ENCODE data around the gene SYNPO.

SYNPO gene

GRCh38 chr5:150675069-150675468 lies 34.6 kb downstream of the SYNPO start:
- no peak overlapping the region for H3K9ac ChIP-seq (ENCODE audit: low read length)
- no peaks in the 10 kb centered on the region for H3K27me3 ChIP-seq (ENCODE audit: control insufficient read depth, insufficient read depth, low read length)
- H3K36me3 ChIP-seq (ENCODE audit: control insufficient read depth, insufficient read depth, low read length) = 0 out of 2 replicates have a peak, but pooled peaks cover 9% of the 10 kb centered on the region

GRCh38 chr5:150676578-150676977 lies 36.1 kb downstream of the SYNPO start:
- H3K4me3 ChIP-seq (ENCODE audit: low read depth, low read length) = no peak overlapping the region
- H3K36me3 ChIP-seq (ENCODE audit: control insufficient read depth, insufficient read depth, low read length) = 0 out of 2 replicates have a peak, but pooled peaks cover 9% of the 10 kb centered on the region
- H3K9me3 ChIP-seq (ENCODE audit: control insufficient read depth, insufficient read depth, low read depth, low read length) = no peaks in the 10 kb centered on the region
- H3K9ac ChIP-seq (ENCODE audit: low read length) = no peak overlapping the region
- H3K4me1 ChIP-seq (ENCODE audit: control insufficient read depth, insufficient read depth, low read length) = peaks cover 16% of the 10 kb centered on the region
- H3K27me3 ChIP-seq (ENCODE audit: control insufficient read depth, insufficient read depth, low read length) = no peaks in the 10 kb centered on the region
- no peak overlapping the region for H3K27ac ChIP-seq (ENCODE audit: low read depth, low read length)

More at GRCh38 chr5:150675069-150675468, 34.6 kb downstream of the SYNPO start:
- no peak overlapping the region for H3K4me3 ChIP-seq (ENCODE audit: low read depth, low read length)
- H3K4me1 ChIP-seq (ENCODE audit: control insufficient read depth, insufficient read depth, low read length) = peaks cover 29% of the 10 kb centered on the region
- H3K27ac ChIP-seq (ENCODE audit: low read depth, low read length) = no peak overlapping the region
- H3K9me3 ChIP-seq (ENCODE audit: control insufficient read depth, insufficient read depth, low read depth, low read length) = no peaks in the 10 kb centered on the region

GRCh38 chr5:150689120-150689519 lies 48.7 kb downstream of the SYNPO start:
- H3K4me3 ChIP-seq (ENCODE audit: low read depth, low read length) = no peak overlapping the region
- no peaks in the 10 kb centered on the region for H3K27me3 ChIP-seq (ENCODE audit: control insufficient read depth, insufficient read depth, low read length)
- H3K4me1 ChIP-seq (ENCODE audit: control insufficient read depth, insufficient read depth, low read length) = no peaks in the 10 kb centered on the region
- peaks cover 36% of the 10 kb centered on the region for H3K36me3 ChIP-seq (ENCODE audit: control insufficient read depth, insufficient read depth, low read length)
- H3K27ac ChIP-seq (ENCODE audit: low read depth, low read length) = no peak overlapping the region
- no peaks in the 10 kb centered on the region for H3K9me3 ChIP-seq (ENCODE audit: control insufficient read depth, insufficient read depth, low read depth, low read length)
- no peak overlapping the region for H3K9ac ChIP-seq (ENCODE audit: low read length)

- H3K9me3 ChIP-seq (ENCODE audit: control insufficient read depth, insufficient read depth, low read depth, low read length) = no peaks in the 10 kb centered on the region
- H3K4me3 ChIP-seq (ENCODE audit: low read depth, low read length) = no peak overlapping the region
- no peak overlapping the region for H3K9ac ChIP-seq (ENCODE audit: low read length)
- no peak overlapping the region for H3K27ac ChIP-seq (ENCODE audit: low read depth, low read length)
- H3K4me1 ChIP-seq (ENCODE audit: control insufficient read depth, insufficient read depth, low read length) = no peaks in the 10 kb centered on the region
- peaks cover 52% of the 10 kb centered on the region for H3K36me3 ChIP-seq (ENCODE audit: control insufficient read depth, insufficient read depth, low read length)
- no peaks in the 10 kb centered on the region for H3K27me3 ChIP-seq (ENCODE audit: control insufficient read depth, insufficient read depth, low read length)
Observed at GRCh38 chr5:150690760-150691159, 50.3 kb downstream of the SYNPO start.

GRCh38 chr5:150692276-150692675 lies 51.8 kb downstream of the SYNPO start:
- Histone ChIP-seq H3K36me3 (ENCODE audit: control insufficient read depth, insufficient read depth, low read length) (peaks cover 65% of the 10 kb centered on the region), H3K9ac (ENCODE audit: low read length) (no peak overlapping the region), H3K9me3 (ENCODE audit: control insufficient read depth, insufficient read depth, low read depth, low read length) (no peaks in the 10 kb centered on the region), H3K27me3 (ENCODE audit: control insufficient read depth, insufficient read depth, low read length) (no peaks in the 10 kb centered on the region), H3K27ac (ENCODE audit: low read depth, low read length) (no peak overlapping the region), H3K4me1 (ENCODE audit: control insufficient read depth, insufficient read depth, low read length) (no peaks in the 10 kb centered on the region), H3K4me3 (ENCODE audit: low read depth, low read length) (no peak overlapping the region)

- H3K4me3 ChIP-seq (ENCODE audit: low read depth, low read length) = no peak overlapping the region
- H3K27me3 ChIP-seq (ENCODE audit: control insufficient read depth, insufficient read depth, low read length) = no peaks in the 10 kb centered on the region
- H3K4me1 ChIP-seq (ENCODE audit: control insufficient read depth, insufficient read depth, low read length) = no peaks in the 10 kb centered on the region
- no peaks in the 10 kb centered on the region for H3K9me3 ChIP-seq (ENCODE audit: control insufficient read depth, insufficient read depth, low read depth, low read length)
- H3K27ac ChIP-seq (ENCODE audit: low read depth, low read length) = no peak overlapping the region
- H3K36me3 ChIP-seq (ENCODE audit: control insufficient read depth, insufficient read depth, low read length) = peaks cover 84% of the 10 kb centered on the region
- no peak overlapping the region for H3K9ac ChIP-seq (ENCODE audit: low read length)
Observed at GRCh38 chr5:150694612-150695011, 54.2 kb downstream of the SYNPO start.

- peak overlapping the region; percentile 98 for H3K9ac ChIP-seq (ENCODE audit: low read length)
- no peaks in the 10 kb centered on the region for H3K27me3 ChIP-seq (ENCODE audit: control insufficient read depth, insufficient read depth, low read length)
- H3K27ac ChIP-seq (ENCODE audit: low read depth, low read length) = no peak overlapping the region
- peaks cover 37% of the 10 kb centered on the region for H3K36me3 ChIP-seq (ENCODE audit: control insufficient read depth, insufficient read depth, low read length)
- no peaks in the 10 kb centered on the region for H3K4me1 ChIP-seq (ENCODE audit: control insufficient read depth, insufficient read depth, low read length)
- no peaks in the 10 kb centered on the region for H3K9me3 ChIP-seq (ENCODE audit: control insufficient read depth, insufficient read depth, low read depth, low read length)
- peak overlapping the region; percentile 98 for H3K4me3 ChIP-seq (ENCODE audit: low read depth, low read length)
Observed at GRCh38 chr5:150700246-150700593, 59.8 kb downstream of the SYNPO start.

- no peaks in the 10 kb centered on the region for H3K27me3 ChIP-seq (ENCODE audit: control insufficient read depth, insufficient read depth, low read length)
- peak within 1 kb of the TSS; percentile 97 for H3K27ac ChIP-seq (ENCODE audit: low read depth, low read length)
- peak within 1 kb of the TSS; percentile 98 for H3K4me3 ChIP-seq (ENCODE audit: low read depth, low read length)
- peaks cover 31% of the 10 kb centered on the region for H3K36me3 ChIP-seq (ENCODE audit: control insufficient read depth, insufficient read depth, low read length)
- no peaks in the 10 kb centered on the region for H3K9me3 ChIP-seq (ENCODE audit: control insufficient read depth, insufficient read depth, low read depth, low read length)
- peak within 1 kb of the TSS; percentile 98 for H3K9ac ChIP-seq (ENCODE audit: low read length)
- H3K4me1 ChIP-seq (ENCODE audit: control insufficient read depth, insufficient read depth, low read length) = no peaks in the 10 kb centered on the region
Observed at GRCh38 chr5:150700594-150701377, 60.3 kb downstream of the SYNPO start, which contains the start of gene RBM22. TSS of gene RBM22 (minus strand) at chr5:150701062. CDS start at chr5:150700985, 77 bp downstream.

GRCh38 chr5:150703762-150704161 lies 63.3 kb downstream of the SYNPO start:
- H3K9me3 ChIP-seq (ENCODE audit: control insufficient read depth, insufficient read depth, low read depth, low read length) = no peaks in the 10 kb centered on the region
- no peak overlapping the region for H3K9ac ChIP-seq (ENCODE audit: low read length)
- peaks cover 3% of the 10 kb centered on the region for H3K36me3 ChIP-seq (ENCODE audit: control insufficient read depth, insufficient read depth, low read length)
- no peaks in the 10 kb centered on the region for H3K27me3 ChIP-seq (ENCODE audit: control insufficient read depth, insufficient read depth, low read length)
- H3K4me1 ChIP-seq (ENCODE audit: control insufficient read depth, insufficient read depth, low read length) = peaks cover 6% of the 10 kb centered on the region
- no peak overlapping the region for H3K27ac ChIP-seq (ENCODE audit: low read depth, low read length)
- no peak overlapping the region for H3K4me3 ChIP-seq (ENCODE audit: low read depth, low read length)

- H3K4me3 ChIP-seq (ENCODE audit: low read depth, low read length) = no peak overlapping the region
- H3K9me3 ChIP-seq (ENCODE audit: control insufficient read depth, insufficient read depth, low read depth, low read length) = no peaks in the 10 kb centered on the region
- H3K36me3 ChIP-seq (ENCODE audit: control insufficient read depth, insufficient read depth, low read length) = peaks cover 21% of the 10 kb centered on the region
- H3K4me1 ChIP-seq (ENCODE audit: control insufficient read depth, insufficient read depth, low read length) = peaks cover 14% of the 10 kb centered on the region
- H3K9ac ChIP-seq (ENCODE audit: low read length) = no peak overlapping the region
- no peaks in the 10 kb centered on the region for H3K27me3 ChIP-seq (ENCODE audit: control insufficient read depth, insufficient read depth, low read length)
- H3K27ac ChIP-seq (ENCODE audit: low read depth, low read length) = no peak overlapping the region
Observed at GRCh38 chr5:150706776-150707390, 66.4 kb downstream of the SYNPO start.
